CD14-positive monocyte (primary cell): ENCODE results near the gene DRD1. TPM values are rescaled to one million over a fixed set of nuclear protein-coding genes. Genes with fewer than 3 reads are reported as not detected.

Experiments
- DNase-seq, 3 donors: peaks; one replicate each; pipeline ENCODE4 v3.0.0-alpha.2; 2011 to 2022
- H2AFZ ChIP-seq: 2 replicates; pipeline ENCODE4 v1.6.0; 2012; ENCODE audit warnings: mild to moderate bottlenecking, low read depth, low read length, inconsistent platforms; ENCODE audit not compliant: insufficient read depth, poor library complexity, severe bottlenecking
- H3K27ac ChIP-seq, 2 donors: 1 replicate in 1 of 2; 2 replicates in 1 of 2; pipeline ENCODE4 v1.5.1; 2012 to 2013; ENCODE audit warnings: low read length in 2 of 2, control low read depth in 1 of 2, inconsistent platforms in 1 of 2, low read depth in 1 of 2, mild to moderate bottlenecking in 1 of 2
- H3K27me3 ChIP-seq, 2 donors: one replicate each; pipeline versions ENCODE4 v1.6.0 to v1.6.1; 2011 to 2013; ENCODE audit warnings: low read length in 2 of 2; ENCODE audit not compliant: control insufficient read depth in 2 of 2, insufficient read depth in 2 of 2
- H3K36me3 ChIP-seq, 2 donors: replicated peaks in 1 of 2; 1 replicate in 1 of 2; 2 replicates in 1 of 2; pipeline versions ENCODE4 v1.5.1 to v1.6.1; 2012 to 2013; ENCODE audit warnings: low read length in 2 of 2, control low read depth in 1 of 2, inconsistent platforms in 1 of 2, mild to moderate bottlenecking in 1 of 2; ENCODE audit not compliant: insufficient read depth in 2 of 2, control insufficient read depth in 1 of 2
- H3K4me1 ChIP-seq, 2 donors: 1 replicate in 1 of 2; 2 replicates in 1 of 2; pipeline versions ENCODE4 v1.5.1 to v1.6.1; 2012 to 2013; ENCODE audit warnings: low read length in 2 of 2, control low read depth in 1 of 2, inconsistent platforms in 1 of 2, mild to moderate bottlenecking in 1 of 2, moderate library complexity in 1 of 2; ENCODE audit not compliant: insufficient read depth in 2 of 2, control insufficient read depth in 1 of 2
- H3K4me2 ChIP-seq: replicated peaks from 2 replicates; pipeline ENCODE3; 2012; ENCODE audit warnings: low read length, moderate library complexity, mild to moderate bottlenecking; ENCODE audit not compliant: poor library complexity, severe bottlenecking; ENCODE audit errors: extremely low read depth
- H3K4me3 ChIP-seq, 3 experiments: fragments of 200-600 bp in 1 of 3; sonication (generic) in 1 of 3; replicated peaks in 1 of 3; 1 replicate in 2 of 3; 2 replicates in 1 of 3; pipeline ENCODE4 v1.5.1; 2011 to 2013; ENCODE audit warnings: low read length in 3 of 3, mild to moderate bottlenecking in 3 of 3, control low read depth in 2 of 3, low read depth in 2 of 3, inconsistent platforms in 1 of 3, moderate library complexity in 1 of 3
- H3K79me2 ChIP-seq: 2 replicates; pipeline ENCODE4 v1.6.0; 2012; ENCODE audit warnings: mild to moderate bottlenecking, control low read depth, inconsistent platforms, low read length, moderate library complexity; ENCODE audit not compliant: insufficient read depth
- H3K9ac ChIP-seq: 2 replicates; pipeline ENCODE4 v1.6.0; 2017; ENCODE audit warnings: low read length, mild to moderate bottlenecking; ENCODE audit not compliant: insufficient read depth, poor library complexity, severe bottlenecking
- H3K9me3 ChIP-seq, 2 donors: replicated peaks in 1 of 2; 1 replicate in 1 of 2; 2 replicates in 1 of 2; pipeline versions ENCODE4 v1.5.1 to v1.6.1; 2012 to 2013; ENCODE audit warnings: low read length in 2 of 2, control low read depth in 1 of 2; ENCODE audit not compliant: control insufficient read depth in 1 of 2, insufficient read depth in 1 of 2
- H4K20me1 ChIP-seq: 2 replicates; pipeline ENCODE4 v1.6.0; 2012; ENCODE audit warnings: mild to moderate bottlenecking, low read length, control low read depth, moderate library complexity; ENCODE audit not compliant: insufficient read depth
- H3K27ac Mint-ChIP-seq, 7 donors: one replicate each; pipeline ENCODE4 v1.8.0; 2020; ENCODE audit warnings: mild to moderate bottlenecking in 7 of 7, mixed read lengths in 7 of 7, moderate library complexity in 6 of 7, inconsistent platforms in 2 of 7
- H3K27me3 Mint-ChIP-seq, 3 donors: one replicate each; pipeline ENCODE4 v1.8.0; 2021 to 2022; ENCODE audit warnings: low read depth in 3 of 3, mild to moderate bottlenecking in 3 of 3, mixed read lengths in 3 of 3, moderate library complexity in 3 of 3, inconsistent platforms in 1 of 3
- H3K36me3 Mint-ChIP-seq, 2 donors: one replicate each; pipeline ENCODE4 v1.8.0; 2020; ENCODE audit warnings: mixed read lengths in 2 of 2, inconsistent platforms in 1 of 2, mild to moderate bottlenecking in 1 of 2
- H3K4me1 Mint-ChIP-seq: one replicate; pipeline ENCODE4 v1.8.0; 2020; ENCODE audit warnings: mild to moderate bottlenecking, mixed read lengths
- H3K4me3 Mint-ChIP-seq, 2 donors: one replicate each; pipeline ENCODE4 v1.8.0; 2020; ENCODE audit warnings: mild to moderate bottlenecking in 2 of 2, mixed read lengths in 2 of 2, moderate library complexity in 1 of 2
- H3K9me3 Mint-ChIP-seq, 7 donors: one replicate each; pipeline ENCODE4 v1.8.0; 2020 to 2022; ENCODE audit warnings: mixed read lengths in 7 of 7, mild to moderate bottlenecking in 6 of 7, moderate library complexity in 6 of 7, inconsistent platforms in 2 of 7
- CTCF ChIP-seq: fragments of 200-600 bp; IDR thresholded peaks from one replicate; pipeline ENCODE4 v1.8.0; 2022; ENCODE audit warnings: antibody characterized with exemption, mild to moderate bottlenecking
- WGBS: methylation state at CpG from one replicate; pipeline ENCODE4 v1.1.5; 2013; ENCODE audit warnings: missing lambda C conversion rate; ENCODE audit not compliant: insufficient coverage; 5-methylcytosine and 5-hydroxymethylcytosine counted together
- intact Hi-C, 2 donors: fragments of 100-400 bp; cut with micrococcal nuclease; formaldehyde crosslinking; loops; one replicate each; pipeline versions ENCODE4 v1.15.0 to v1.15.1; 2023
- polyA plus RNA-seq, 3 donors: library from polyadenylated mRNA; depleted of rRNA in 1 of 3; unstranded in 2 of 3; stranded (reverse) in 1 of 3; fragments of 300-500 nt in 2 of 3; fragments of >200 nt in 1 of 3; fragmentation: Illumina TruSeq in 2 of 3; gene quantifications; 1 replicate in 2 of 3; 2 replicates in 1 of 3; pipeline ENCODE4 v1.2.3, GENCODE V29; 2012 to 2021

The DRD1 gene
- polyA plus RNA-seq, 3 donors, result not detected

DNA sequence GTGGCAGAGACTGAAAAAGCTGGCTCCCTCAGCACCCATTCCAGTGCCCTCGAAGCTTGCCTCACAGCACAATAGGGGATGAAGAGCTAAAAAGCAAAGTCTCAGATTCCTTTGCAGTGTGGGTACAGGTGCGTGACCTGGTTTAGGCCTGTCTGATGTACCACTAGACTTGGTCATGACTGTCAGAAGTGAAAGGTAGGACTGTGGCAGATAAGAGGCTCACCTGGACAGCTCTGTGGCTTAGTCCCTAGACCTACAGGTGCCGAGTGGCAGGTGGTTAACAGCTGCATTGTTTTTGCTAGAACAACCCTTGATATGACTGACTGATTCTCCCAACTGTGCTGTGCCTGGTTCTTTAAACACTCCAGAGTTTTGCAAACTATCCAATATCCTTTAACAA, 19.7 kb upstream of the DRD1 start:
- intact Hi-C loops, result no loop called here
- H4K20me1 ChIP-seq, result no peaks in the 10 kb centered on the region
- H3K27me3 Mint-ChIP-seq, result peaks cover 18 to 26% (median 22%) of the 10 kb centered on the region in 3 donors
- H3K9ac ChIP-seq, result no peak overlapping the region
- H3K36me3 ChIP-seq, result no peaks in the 10 kb centered on the region
- no peak overlapping the region for H3K4me2 ChIP-seq
- H3K4me1 ChIP-seq, result no peaks in the 10 kb centered on the region
- no peak overlapping the region for H3K27ac Mint-ChIP-seq
- WGBS, result 100% methylated on average over 3 of the region's 3 CpGs
- no peak overlapping the region for H3K27ac ChIP-seq
- no peaks in the 10 kb centered on the region for H3K9me3 ChIP-seq
- no peaks in the 10 kb centered on the region for H3K79me2 ChIP-seq
- H3K4me3 Mint-ChIP-seq, result no peak overlapping the region
- H3K4me1 Mint-ChIP-seq, result peaks cover 4% of the 10 kb centered on the region
- no peaks in the 10 kb centered on the region for H3K36me3 Mint-ChIP-seq
- DNase-seq, result no peak
- H2AFZ ChIP-seq, result no peak overlapping the region
- peaks cover 2 to 4% of the 10 kb centered on the region in 2 donors for H3K27me3 ChIP-seq
- TF ChIP-seq CTCF, result no peak
- H3K4me3 ChIP-seq, result no peak overlapping the region
- no peaks in the 10 kb centered on the region for H3K9me3 Mint-ChIP-seq

DNA sequence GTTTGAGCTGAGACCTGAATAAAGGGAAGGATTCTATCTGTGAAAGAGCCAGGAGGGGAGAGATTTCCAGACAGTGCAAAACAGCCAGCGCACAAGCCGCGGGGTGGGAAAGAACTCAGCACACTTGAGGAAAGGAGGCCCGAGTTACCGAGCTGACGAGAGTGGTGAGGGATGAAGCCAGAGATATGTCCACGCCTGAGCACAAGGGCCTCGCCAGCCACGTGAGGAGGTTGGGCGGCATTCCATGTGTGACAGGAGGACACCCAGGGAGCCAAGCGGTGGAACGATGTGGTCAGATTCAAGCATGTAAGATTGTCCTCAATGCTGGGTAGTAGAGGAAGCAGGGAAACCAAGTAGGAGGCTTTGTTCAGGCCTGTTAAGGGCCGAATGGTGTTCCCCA, 17.4 kb upstream of the DRD1 start:
- Histone ChIP-seq H3K4me2 (no peak overlapping the region), H3K4me3 (no peak overlapping the region), H3K9ac (no peak overlapping the region), H3K79me2 (no peaks in the 10 kb centered on the region), H3K4me1 (no peaks in the 10 kb centered on the region), H4K20me1 (no peaks in the 10 kb centered on the region), H2AFZ (no peak overlapping the region), H3K27me3 (peaks cover 0 to 3% of the 10 kb centered on the region in 2 donors), H3K27ac (no peak overlapping the region), H3K36me3 (no peaks in the 10 kb centered on the region), H3K9me3 (no peaks in the 10 kb centered on the region)
- H3K4me1 Mint-ChIP-seq, result peaks cover 4% of the 10 kb centered on the region
- H3K27ac Mint-ChIP-seq, result no peak overlapping the region
- peaks cover 8 to 20% (median 15%) of the 10 kb centered on the region in 3 donors for H3K27me3 Mint-ChIP-seq
- no peaks in the 10 kb centered on the region for H3K9me3 Mint-ChIP-seq
- H3K36me3 Mint-ChIP-seq, result no peaks in the 10 kb centered on the region
- DNase-seq, result no peak
- H3K4me3 Mint-ChIP-seq, result no peak overlapping the region
- 89% methylated on average over 12 of the region's 13 CpGs for WGBS
- TF ChIP-seq CTCF, result no peak
- intact Hi-C loops, result no loop called here
